Parathyroid adenoma (tissue), 2 donors: ENCODE results near the gene FAM181A.

Experiments used
- H2AFZ ChIP-seq: fragments of 300-600 bp; sonication (generic); one replicate; pipeline ENCODE4 v1.7.0; 2017; ENCODE audit warnings: antibody characterized with exemption, mild to moderate bottlenecking
- H3K27ac ChIP-seq: fragments of 300-600 bp; sonication (generic); one replicate; pipeline ENCODE4 v1.7.0; 2017
- H3K27me3 ChIP-seq: fragments of 300-600 bp; sonication (generic); one replicate; pipeline ENCODE4 v1.7.0; 2017; ENCODE audit warnings: low read length; ENCODE audit not compliant: control insufficient read depth, insufficient read depth
- H3K36me3 ChIP-seq: fragments of 300-600 bp; sonication (generic); one replicate; pipeline ENCODE4 v1.7.0; 2017; ENCODE audit warnings: low read length; ENCODE audit not compliant: control insufficient read depth, insufficient read depth
- H3K4me1 ChIP-seq: fragments of 300-600 bp; sonication (generic); one replicate; pipeline ENCODE4 v1.7.0; 2017; ENCODE audit warnings: control low read depth
- H3K4me2 ChIP-seq: fragments of 300-600 bp; sonication (generic); one replicate; pipeline ENCODE4 v1.7.0; 2017; ENCODE audit warnings: low read length
- H3K4me3 ChIP-seq: fragments of 300-600 bp; sonication (generic); one replicate; pipeline ENCODE4 v1.7.0; 2017; ENCODE audit warnings: low read depth, low read length
- H3K79me2 ChIP-seq: fragments of 300-600 bp; sonication (generic); one replicate; pipeline ENCODE4 v1.7.0; 2017; ENCODE audit warnings: control low read depth
- H3K9ac ChIP-seq: fragments of 300-600 bp; sonication (generic); one replicate; pipeline ENCODE4 v1.7.0; 2017; ENCODE audit warnings: mild to moderate bottlenecking
- H3K9me3 ChIP-seq: fragments of 300-600 bp; sonication (generic); one replicate; pipeline ENCODE4 v1.7.0; 2017; ENCODE audit warnings: low read length; ENCODE audit not compliant: control insufficient read depth
- CTCF ChIP-seq: fragments of 300-600 bp; sonication (generic); IDR thresholded peaks from one replicate; pipeline ENCODE4 v1.7.0; 2017; ENCODE audit warnings: antibody characterized with exemption, mild to moderate bottlenecking
- donor health status: primary hyperparathyroidism.

Gene FAM181A

DNA sequence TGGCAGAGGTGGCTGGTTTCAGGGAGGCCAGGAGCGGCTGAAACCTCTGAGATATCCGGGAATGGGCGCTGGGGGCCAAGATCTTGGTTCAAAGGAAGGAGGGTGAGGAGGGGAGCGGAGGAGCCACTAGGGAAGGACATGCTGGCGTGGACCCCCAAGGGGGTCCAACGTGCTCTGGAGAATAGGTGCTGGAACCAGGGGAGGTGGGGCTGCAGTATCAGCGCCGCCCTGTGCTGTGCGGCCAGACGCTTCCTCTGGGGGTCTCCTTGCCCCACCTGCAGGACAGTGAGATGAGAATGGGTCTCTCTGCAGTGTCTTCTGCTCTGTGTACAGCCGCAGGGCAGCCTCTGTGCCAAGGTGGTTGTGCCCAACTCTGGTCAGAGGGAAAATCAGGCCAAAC, 2.5 kb downstream of the FAM181A start:
- H3K4me1 ChIP-seq, result no peaks in the 10 kb centered on the region
- no peak overlapping the region for H2AFZ ChIP-seq
- no peak overlapping the region for H3K27ac ChIP-seq
- no peak overlapping the region for H3K4me3 ChIP-seq
- no peak for TF ChIP-seq CTCF
- no peaks in the 10 kb centered on the region for H3K79me2 ChIP-seq
- H3K27me3 ChIP-seq, result no peaks in the 10 kb centered on the region
- H3K4me2 ChIP-seq, result no peak overlapping the region
- H3K9ac ChIP-seq, result no peak overlapping the region
- H3K36me3 ChIP-seq, result no peaks in the 10 kb centered on the region
- no peaks in the 10 kb centered on the region for H3K9me3 ChIP-seq

GRCh38 chr14:93930296-93930988, 3.3 kb downstream of the FAM181A start:
- no peak overlapping the region for H3K4me3 ChIP-seq

DNA sequence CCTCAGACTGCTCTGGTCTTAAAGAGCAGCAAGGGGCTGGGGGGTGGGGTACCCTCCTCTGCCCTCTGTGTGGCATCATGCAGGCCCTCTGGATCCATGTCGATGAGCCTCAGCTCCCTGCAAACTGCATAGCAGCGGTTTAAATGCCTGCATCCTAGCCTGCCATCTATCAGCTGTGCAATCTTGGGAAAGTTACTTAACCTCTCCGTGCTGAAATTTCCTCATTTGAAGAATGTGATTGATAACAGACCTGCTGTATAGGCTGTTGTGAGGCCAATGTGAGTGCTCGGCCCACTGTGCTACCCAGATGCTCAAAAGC, 3.8 kb downstream of the FAM181A start:
- no peaks in the 10 kb centered on the region for H3K27me3 ChIP-seq
- H3K9me3 ChIP-seq, result no peaks in the 10 kb centered on the region
- H3K27ac ChIP-seq, result no peak overlapping the region
- no peak overlapping the region for H2AFZ ChIP-seq
- no peak for TF ChIP-seq CTCF
- no peaks in the 10 kb centered on the region for H3K36me3 ChIP-seq
- H3K4me2 ChIP-seq, result no peak overlapping the region
- no peak overlapping the region for H3K9ac ChIP-seq
- no peak overlapping the region for H3K4me3 ChIP-seq
- no peaks in the 10 kb centered on the region for H3K4me1 ChIP-seq
- no peaks in the 10 kb centered on the region for H3K79me2 ChIP-seq

More at GRCh38 chr14:93930296-93930988, 3.3 kb downstream of the FAM181A start:
- Histone ChIP-seq H3K9ac (no peak overlapping the region), H3K27me3 (no peaks in the 10 kb centered on the region), H3K4me2 (no peak overlapping the region), H2AFZ (no peak overlapping the region), H3K27ac (no peak overlapping the region), H3K4me1 (no peaks in the 10 kb centered on the region), H3K79me2 (no peaks in the 10 kb centered on the region), H3K9me3 (no peaks in the 10 kb centered on the region), H3K36me3 (no peaks in the 10 kb centered on the region)
- TF ChIP-seq CTCF, result no peak

DNA sequence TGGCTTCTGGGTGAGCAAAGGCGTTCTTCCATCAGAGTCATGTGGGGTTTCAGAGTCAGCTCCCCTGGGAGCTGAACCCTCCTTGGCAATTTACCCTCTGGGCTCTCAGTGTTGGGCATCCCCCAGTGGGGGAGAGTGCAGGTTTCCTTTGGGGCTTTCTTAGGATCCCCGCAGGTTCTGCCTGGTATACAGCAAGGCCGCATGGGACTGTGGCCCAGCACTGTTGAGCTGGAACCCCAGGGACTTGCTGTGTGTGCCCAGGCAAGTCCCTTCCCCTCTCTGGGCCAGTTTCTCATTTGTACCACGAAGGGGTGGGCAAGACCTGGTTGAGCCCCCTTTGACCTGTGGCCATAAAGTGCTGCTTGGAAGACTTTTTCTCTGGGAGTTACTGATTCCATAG, 5.5 kb downstream of the FAM181A start:
- TF ChIP-seq CTCF, result no peak
- no peaks in the 10 kb centered on the region for H3K79me2 ChIP-seq
- no peak overlapping the region for H3K4me2 ChIP-seq
- H3K9ac ChIP-seq, result no peak overlapping the region
- H3K27ac ChIP-seq, result no peak overlapping the region
- no peaks in the 10 kb centered on the region for H3K27me3 ChIP-seq
- no peaks in the 10 kb centered on the region for H3K36me3 ChIP-seq
- no peaks in the 10 kb centered on the region for H3K9me3 ChIP-seq
- H3K4me3 ChIP-seq, result no peak overlapping the region
- no peaks in the 10 kb centered on the region for H3K4me1 ChIP-seq
- H2AFZ ChIP-seq, result no peak overlapping the region

DNA sequence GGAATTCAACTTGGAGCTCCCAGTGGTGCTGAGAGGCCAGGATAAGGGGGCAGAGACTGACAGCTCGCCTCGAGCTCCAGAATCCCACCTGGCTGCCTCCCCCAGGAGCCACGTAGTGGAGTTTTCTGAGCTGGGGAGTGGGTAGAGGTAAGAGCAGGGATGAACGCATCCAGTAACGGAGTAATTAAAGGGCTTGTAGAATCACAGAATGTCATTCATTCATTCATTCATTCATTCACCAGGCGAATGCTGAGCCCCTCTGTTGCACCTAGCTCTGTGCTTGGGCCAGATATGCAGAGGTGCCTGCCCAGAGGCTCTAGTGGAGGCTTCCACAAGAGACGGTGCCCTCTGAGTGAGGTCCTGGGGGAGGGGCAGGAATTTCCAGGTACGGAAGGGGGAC, 8.1 kb downstream of the FAM181A start:
- H3K36me3 ChIP-seq, result no peaks in the 10 kb centered on the region
- no peaks in the 10 kb centered on the region for H3K9me3 ChIP-seq
- no peaks in the 10 kb centered on the region for H3K27me3 ChIP-seq

More for the DNA sequence above, 8.1 kb downstream of the FAM181A start:
- Histone ChIP-seq H3K9ac (no peak overlapping the region), H3K4me3 (no peak overlapping the region), H2AFZ (no peak overlapping the region), H3K4me2 (no peak overlapping the region), H3K79me2 (no peaks in the 10 kb centered on the region), H3K4me1 (no peaks in the 10 kb centered on the region), H3K27ac (no peak overlapping the region)
- no peak for TF ChIP-seq CTCF
